Adipocyte (in vitro differentiated cells): ENCODE measurements around the gene CD96.
"Not testable (repeated sequence)": the region's sequence is repeated elsewhere in the genome, so short reads cannot be mapped to it uniquely, and the experiment has no call there.

Source experiments
- DNase-seq: peaks from one replicate; pipeline ENCODE4 v3.0.0-alpha.2; 2015; ENCODE audit warnings: low read depth
- H3K27me3 ChIP-seq: replicated peaks from 2 replicates; pipeline ENCODE4 v1.7.0; 2013; ENCODE audit warnings: mild to moderate bottlenecking, low read length, moderate library complexity; ENCODE audit not compliant: control insufficient read depth, insufficient read depth
- H3K36me3 ChIP-seq: 2 replicates; pipeline ENCODE4 v1.7.0; 2013; ENCODE audit warnings: low read length, mild to moderate bottlenecking, moderate library complexity; ENCODE audit not compliant: control insufficient read depth, insufficient read depth, severe bottlenecking
- H3K4me1 ChIP-seq: 2 replicates; pipeline ENCODE4 v1.7.0; 2013; ENCODE audit warnings: mild to moderate bottlenecking, low read length, moderate library complexity; ENCODE audit not compliant: control insufficient read depth, insufficient read depth
- H3K4me3 ChIP-seq: 2 replicates; pipeline ENCODE4 v1.7.0; 2013; ENCODE audit warnings: mild to moderate bottlenecking, low read length, moderate library complexity
- H3K9ac ChIP-seq: 2 replicates; pipeline ENCODE4 v1.7.0; 2013; ENCODE audit warnings: mild to moderate bottlenecking, low read length, moderate library complexity
- H3K9me3 ChIP-seq: 2 replicates; pipeline ENCODE4 v1.7.0; 2013; ENCODE audit warnings: mild to moderate bottlenecking, low read length, moderate library complexity; ENCODE audit not compliant: control insufficient read depth

The CD96 gene

DNA sequence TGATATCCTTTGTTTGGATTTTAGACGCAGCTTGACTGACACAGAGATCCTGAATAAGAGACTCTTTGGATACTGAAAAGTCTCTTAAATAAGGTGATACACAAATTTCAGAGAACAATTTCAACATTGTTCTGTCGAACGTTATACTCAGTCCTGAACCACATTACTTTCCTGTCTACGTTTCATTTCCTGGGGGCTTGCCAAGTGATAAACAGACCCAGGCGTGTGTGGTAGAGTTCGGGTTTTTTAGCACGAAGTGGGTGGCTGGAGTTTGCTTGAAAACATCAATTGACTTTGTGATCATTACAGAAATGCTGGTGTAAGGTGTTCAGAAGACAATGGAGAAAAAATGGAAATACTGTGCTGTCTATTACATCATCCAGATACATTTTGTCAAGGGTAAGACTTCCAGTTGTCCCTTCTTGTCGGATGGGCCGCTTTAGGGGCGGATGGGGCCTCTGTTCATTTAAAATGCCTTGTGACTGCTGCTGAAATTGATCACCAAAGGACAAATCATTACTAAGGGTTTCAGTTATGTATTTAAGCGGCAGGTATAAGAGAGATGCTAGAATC lies at the start of gene CD96:
TSS of gene CD96 (plus strand) at position 287 of the 573 bp plus-strand sequence. CDS start at position 339, 52 bp downstream.
- Histone ChIP-seq H3K4me3 (no peak within 1 kb of the TSS), H3K9me3 (no peaks in the 10 kb centered on the region), H3K27me3 (no peaks in the 10 kb centered on the region), H3K36me3 (no peaks in the 10 kb centered on the region), H3K4me1 (peaks cover 16% of the 10 kb centered on the region), H3K9ac (no peak within 1 kb of the TSS)
- peak; percentile 5 for DNase-seq

DNA sequence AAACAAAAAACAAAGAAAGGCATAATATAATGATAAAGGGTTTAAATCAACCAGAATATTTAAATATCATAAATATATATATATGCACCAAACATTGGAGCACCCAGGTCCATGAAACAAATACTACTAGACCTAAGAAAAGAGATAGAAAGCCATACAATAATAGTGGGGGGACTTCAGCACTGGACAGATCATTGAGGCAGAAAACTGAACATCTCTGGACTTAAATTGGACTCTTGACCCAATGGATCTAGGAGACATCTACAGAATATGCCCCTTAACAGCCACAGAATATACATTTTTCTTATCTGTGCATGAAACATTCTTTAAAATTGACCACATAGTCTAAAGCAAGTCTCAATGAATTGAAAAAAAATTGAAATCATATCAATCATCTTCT lies 48.7 kb upstream of the CD96 start:
- no peak for DNase-seq
- no peaks in the 10 kb centered on the region for H3K9me3 ChIP-seq
- no peak overlapping the region for H3K4me3 ChIP-seq
- no peaks in the 10 kb centered on the region for H3K4me1 ChIP-seq
- H3K27me3 ChIP-seq = no peaks in the 10 kb centered on the region
- no peak overlapping the region for H3K9ac ChIP-seq
- H3K36me3 ChIP-seq = no peaks in the 10 kb centered on the region

GRCh38 chr3:111496894-111497559 lies 45.0 kb upstream of the CD96 start:
- no peaks in the 10 kb centered on the region for H3K4me1 ChIP-seq
- no peaks in the 10 kb centered on the region for H3K27me3 ChIP-seq
- no peaks in the 10 kb centered on the region for H3K9me3 ChIP-seq
- no peak for DNase-seq
- no peak overlapping the region for H3K4me3 ChIP-seq
- no peak overlapping the region for H3K9ac ChIP-seq
- no peaks in the 10 kb centered on the region for H3K36me3 ChIP-seq

GRCh38 chr3:111498022-111498421 lies 44.0 kb upstream of the CD96 start:
- no peaks in the 10 kb centered on the region for H3K36me3 ChIP-seq
- DNase-seq = no peak
- H3K9ac ChIP-seq = no peak overlapping the region
- H3K9me3 ChIP-seq = no peaks in the 10 kb centered on the region
- H3K4me3 ChIP-seq = no peak overlapping the region
- no peaks in the 10 kb centered on the region for H3K27me3 ChIP-seq
- H3K4me1 ChIP-seq = no peaks in the 10 kb centered on the region

DNA sequence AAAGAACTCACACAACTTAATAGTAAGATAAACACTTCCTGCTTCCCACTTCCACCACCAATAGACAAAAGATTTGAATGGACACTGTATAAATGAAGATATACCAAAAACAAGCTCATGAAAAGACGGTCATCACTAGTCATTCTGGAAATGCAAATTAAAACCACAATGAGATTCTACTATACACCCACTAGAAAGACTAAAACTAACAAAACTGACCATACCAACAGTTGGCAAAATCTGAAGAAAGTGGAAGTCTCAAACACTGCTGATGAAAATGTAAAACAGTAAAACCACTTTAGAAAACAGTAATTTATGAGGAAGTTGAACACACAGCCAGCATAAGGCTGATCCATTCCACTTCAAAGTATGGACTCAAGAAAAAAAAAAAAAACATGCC lies 35.6 kb upstream of the CD96 start:
- H3K27me3 ChIP-seq = no peaks in the 10 kb centered on the region
- H3K36me3 ChIP-seq = no peaks in the 10 kb centered on the region
- H3K4me1 ChIP-seq = no peaks in the 10 kb centered on the region
- no peak for DNase-seq
- H3K4me3 ChIP-seq = no peak overlapping the region
- H3K9ac ChIP-seq = no peak overlapping the region
- no peaks in the 10 kb centered on the region for H3K9me3 ChIP-seq

GRCh38 chr3:111509308-111509707 lies 32.7 kb upstream of the CD96 start:
- Histone ChIP-seq H3K27me3 (no peaks in the 10 kb centered on the region), H3K4me3 (no peak overlapping the region), H3K36me3 (no peaks in the 10 kb centered on the region), H3K9ac (no peak overlapping the region), H3K9me3 (no peaks in the 10 kb centered on the region), H3K4me1 (no peaks in the 10 kb centered on the region)
- no peak for DNase-seq

- Histone ChIP-seq H3K9me3 (no peaks in the 10 kb centered on the region), H3K27me3 (peaks cover 9% of the 10 kb centered on the region)
These were observed 24.2 kb upstream of the CD96 start for GRCh38 chr3:111517801-111518200.

DNA sequence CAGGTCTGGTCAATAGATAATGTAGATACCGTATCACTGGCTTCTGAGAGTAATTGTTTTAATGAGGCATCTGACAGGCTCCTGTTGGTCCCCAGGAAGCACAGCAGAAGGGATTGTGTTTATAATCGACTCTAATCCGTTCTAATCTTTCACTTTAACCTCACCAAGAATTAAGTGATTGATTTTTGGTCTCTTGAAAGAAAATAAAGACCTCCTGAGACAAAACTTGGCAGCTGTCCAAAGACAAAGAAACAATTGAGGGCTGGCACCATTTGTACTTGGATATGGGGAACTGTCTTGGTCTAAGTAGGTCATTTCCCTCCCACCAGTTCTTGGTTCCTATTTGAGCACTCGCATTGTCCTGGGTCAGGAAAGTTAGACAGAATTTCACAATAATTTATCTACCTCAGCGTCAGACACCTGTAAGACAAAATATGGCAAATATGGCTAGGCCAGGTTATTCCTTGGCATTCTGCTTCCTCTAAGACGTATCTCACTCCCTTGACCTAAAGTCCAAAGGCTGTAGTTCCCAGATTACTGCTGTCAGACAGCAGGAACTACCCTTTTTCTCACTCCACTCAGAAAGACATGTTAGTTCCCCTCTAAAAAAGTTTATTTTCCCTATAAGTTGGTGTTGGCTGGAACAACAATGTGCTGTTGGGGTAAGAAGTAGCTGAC lies 22.7 kb upstream of the CD96 start:
- Histone ChIP-seq H3K9ac (no peak overlapping the region), H3K27me3 (peaks cover 9% of the 10 kb centered on the region), H3K4me3 (no peak overlapping the region), H3K36me3 (no peaks in the 10 kb centered on the region), H3K4me1 (no peaks in the 10 kb centered on the region), H3K9me3 (no peaks in the 10 kb centered on the region)
- DNase-seq = no peak

More at GRCh38 chr3:111517801-111518200, 24.2 kb upstream of the CD96 start:
- H3K4me3 ChIP-seq = no peak overlapping the region
- H3K36me3 ChIP-seq = no peaks in the 10 kb centered on the region
- H3K9ac ChIP-seq = no peak overlapping the region
- DNase-seq = peak; percentile 78
- no peaks in the 10 kb centered on the region for H3K4me1 ChIP-seq

- Histone ChIP-seq H3K9me3 (peaks cover 4% of the 10 kb centered on the region), H3K27me3 (peaks cover 9% of the 10 kb centered on the region), H3K4me1 (no peaks in the 10 kb centered on the region), H3K4me3 (no peak overlapping the region), H3K9ac (no peak overlapping the region), H3K36me3 (no peaks in the 10 kb centered on the region)
- peak; percentile 61 for DNase-seq
These were observed 20.1 kb upstream of the CD96 start for GRCh38 chr3:111521891-111522290.

DNA sequence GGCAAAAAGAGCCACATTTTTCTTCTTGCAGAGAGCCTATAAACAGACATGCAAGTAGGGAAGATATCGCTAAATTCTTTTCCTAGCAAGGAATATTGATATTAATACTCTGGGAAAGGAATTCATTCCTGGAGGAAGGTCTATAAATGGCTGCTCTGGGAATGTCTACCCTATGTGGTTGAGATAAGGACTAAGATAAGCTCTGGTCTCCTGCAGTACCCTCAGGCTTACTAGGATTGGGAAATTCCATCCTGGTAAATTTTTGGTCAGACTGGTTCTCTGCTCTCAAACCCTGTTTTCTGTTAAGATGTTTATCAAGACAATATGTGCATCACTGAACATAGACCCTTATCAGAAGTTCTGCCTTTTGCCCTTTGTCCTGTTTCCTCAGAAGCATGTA lies 17.5 kb upstream of the CD96 start:
- not testable (repeated sequence) for H3K9ac ChIP-seq, H3K4me3 ChIP-seq, H3K4me1 ChIP-seq, H3K27me3 ChIP-seq, H3K9me3 ChIP-seq, DNase-seq, H3K36me3 ChIP-seq

- Histone ChIP-seq H3K27me3 (no peaks in the 10 kb centered on the region), H3K9ac (no peak overlapping the region), H3K4me3 (no peak overlapping the region), H3K36me3 (no peaks in the 10 kb centered on the region), H3K4me1 (peaks cover 17% of the 10 kb centered on the region), H3K9me3 (no peaks in the 10 kb centered on the region)
- DNase-seq = peak; percentile 23
These were observed 10.6 kb upstream of the CD96 start for GRCh38 chr3:111531446-111531845.
